Stimulated activated CD4-positive, alpha-beta T cell treated with anti-CD3 and anti-CD28 coated beads, Interleukin-2, amount 100 ng/mL, for 4 hours (primary cell): ENCODE data around the gene PUS3.

Experiments used
- DNase-seq: peaks from one replicate; pipeline ENCODE4 v3.0.0-alpha.2; 2020; ENCODE audit warnings: low read depth

Gene PUS3

GRCh38 chr11:125941267-125941618 is 38.2 kb upstream of the PUS3 start:
- DNase-seq: no peak

GRCh38 chr11:125940145-125940544 is 37.1 kb upstream of the PUS3 start:
- no peak for DNase-seq

- DNase-seq: no peak
Observed at GRCh38 chr11:125939081-125939521, 36.1 kb upstream of the PUS3 start.

GRCh38 chr11:125938418-125938817 is 35.4 kb upstream of the PUS3 start:
- no peak for DNase-seq

- no peak for DNase-seq
Observed at GRCh38 chr11:125935618-125936199, 32.7 kb upstream of the PUS3 start.

GRCh38 chr11:125935056-125935455 is 32.0 kb upstream of the PUS3 start:
- DNase-seq: no peak

GRCh38 chr11:125934473-125934872 is 31.5 kb upstream of the PUS3 start:
- no peak for DNase-seq

- DNase-seq: no peak
Observed at GRCh38 chr11:125933030-125933813, 30.2 kb upstream of the PUS3 start.

GRCh38 chr11:125932301-125932700 is 29.3 kb upstream of the PUS3 start:
- no peak for DNase-seq

- DNase-seq: no peak
Observed at GRCh38 chr11:125931668-125932067, 28.7 kb upstream of the PUS3 start.

GRCh38 chr11:125931116-125931515 is 28.1 kb upstream of the PUS3 start:
- no peak for DNase-seq

GRCh38 chr11:125930076-125930450 is 27.1 kb upstream of the PUS3 start:
- no peak for DNase-seq

GRCh38 chr11:125929445-125930075 is 26.6 kb upstream of the PUS3 start:
- DNase-seq: no peak

- DNase-seq: no peak
Observed at GRCh38 chr11:125926682-125927081, 23.7 kb upstream of the PUS3 start.

GRCh38 chr11:125925804-125926203 is 22.8 kb upstream of the PUS3 start:
- no peak for DNase-seq

GRCh38 chr11:125925247-125925740 is 22.3 kb upstream of the PUS3 start:
- DNase-seq: no peak

- no peak for DNase-seq
Observed at GRCh38 chr11:125924384-125925007, 21.5 kb upstream of the PUS3 start.

- DNase-seq: no peak
Observed at GRCh38 chr11:125923633-125924032, 20.6 kb upstream of the PUS3 start.

- peak; percentile 29 for DNase-seq
Observed at GRCh38 chr11:125923012-125923579, 20.1 kb upstream of the PUS3 start.

GRCh38 chr11:125922156-125922555 is 19.1 kb upstream of the PUS3 start:
- DNase-seq: no peak

GRCh38 chr11:125921042-125921441 is 18.0 kb upstream of the PUS3 start:
- DNase-seq: no peak

- DNase-seq: no peak
Observed at GRCh38 chr11:125918140-125918840, 15.3 kb upstream of the PUS3 start.
